ENCODE measurements around the gene RARA.
"Not testable (repeated sequence)": the region's sequence is repeated elsewhere in the genome, so short reads cannot be mapped to it uniquely, and the experiment has no call there.

The RARA gene

DNA sequence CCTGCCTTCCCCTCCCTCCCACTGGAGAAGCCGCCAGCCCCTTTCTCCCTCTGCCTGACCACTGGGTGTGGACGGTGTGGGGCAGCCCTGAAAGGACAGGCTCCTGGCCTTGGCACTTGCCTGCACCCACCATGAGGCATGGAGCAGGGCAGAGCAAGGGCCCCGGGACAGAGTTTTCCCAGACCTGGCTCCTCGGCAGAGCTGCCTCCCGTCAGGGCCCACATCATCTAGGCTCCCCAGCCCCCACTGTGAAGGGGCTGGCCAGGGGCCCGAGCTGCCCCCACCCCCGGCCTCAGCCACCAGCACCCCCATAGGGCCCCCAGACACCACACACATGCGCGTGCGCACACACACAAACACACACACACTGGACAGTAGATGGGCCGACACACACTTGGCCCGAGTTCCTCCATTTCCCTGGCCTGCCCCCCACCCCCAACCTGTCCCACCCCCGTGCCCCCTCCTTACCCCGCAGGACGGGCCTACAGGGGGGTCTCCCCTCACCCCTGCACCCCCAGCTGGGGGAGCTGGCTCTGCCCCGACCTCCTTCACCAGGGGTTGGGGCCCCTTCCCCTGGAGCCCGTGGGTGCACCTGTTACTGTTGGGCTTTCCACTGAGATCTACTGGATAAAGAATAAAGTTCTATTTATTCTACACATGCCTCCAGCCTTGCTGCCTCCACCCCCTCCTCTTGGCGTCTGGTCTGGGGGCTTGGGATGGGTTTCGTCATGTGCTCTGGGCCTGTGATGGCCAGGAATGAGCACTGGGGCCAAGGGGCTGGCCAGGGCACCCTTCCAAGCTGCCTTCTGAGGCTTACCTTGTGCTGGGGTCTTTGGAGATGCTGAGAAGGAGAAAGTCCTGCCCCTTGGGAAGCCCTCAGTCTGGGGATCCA lies 48.3 kb downstream of the RARA start:
- DNase-seq (ENCODE audit: low spot score), result no peak

DNA sequence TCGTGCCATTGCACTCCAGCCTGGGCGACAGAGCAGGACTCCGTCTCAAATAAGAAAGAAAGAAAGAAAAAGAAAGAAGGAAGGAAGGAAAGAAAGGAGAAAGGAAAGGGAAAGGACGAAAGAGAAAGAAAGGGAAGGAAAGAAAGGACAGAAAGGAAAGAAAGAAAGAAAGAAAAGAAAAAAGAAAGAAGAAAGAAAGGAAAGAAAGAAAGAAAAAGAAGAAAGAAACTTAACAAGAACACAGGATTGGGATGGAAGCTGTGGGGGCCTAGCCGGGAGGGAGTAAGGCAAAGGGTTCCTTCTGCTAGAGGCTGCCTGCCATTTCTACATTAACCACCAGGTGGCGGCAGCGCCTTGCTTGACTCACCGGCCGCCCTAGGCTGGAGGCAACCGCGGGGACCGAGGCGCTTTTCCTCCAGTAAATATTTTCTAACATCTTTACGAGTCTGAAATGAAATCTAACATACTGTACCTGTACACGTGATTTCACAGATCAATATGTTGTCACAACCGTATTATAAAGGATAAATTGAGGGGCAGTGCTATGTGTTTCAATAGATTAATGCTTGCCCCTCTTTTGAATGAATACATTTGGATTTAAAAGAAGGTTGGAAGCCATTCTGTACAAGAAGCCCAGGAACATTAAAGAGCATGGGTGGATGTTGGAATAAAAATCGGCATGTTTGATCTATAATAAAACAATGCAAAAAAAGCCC lies 49.5 kb downstream of the RARA start:
- peak; percentile 79 for DNase-seq (ENCODE audit: low spot score)

DNA sequence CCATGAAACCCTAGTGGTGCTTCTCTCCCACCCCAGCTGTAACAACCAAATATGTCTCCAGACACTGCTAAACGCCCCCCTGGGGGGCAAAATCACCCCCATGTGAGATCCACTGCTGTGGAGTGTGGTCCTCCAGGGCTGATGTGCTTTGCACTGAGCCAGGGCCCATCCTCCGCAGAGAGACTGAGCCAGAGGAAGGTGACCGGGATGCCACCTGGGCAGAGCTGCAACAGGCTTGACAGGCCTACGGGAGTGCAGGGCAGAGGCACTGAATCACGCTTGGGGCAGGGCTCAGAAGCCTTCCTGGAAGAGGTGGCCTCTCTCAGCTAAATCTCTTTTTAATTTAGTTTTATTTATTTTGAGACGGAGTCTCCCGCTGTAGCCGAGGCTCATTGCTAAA lies 51.1 kb downstream of the RARA start:
- DNase-seq (ENCODE audit: low spot score), result no peak

DNA sequence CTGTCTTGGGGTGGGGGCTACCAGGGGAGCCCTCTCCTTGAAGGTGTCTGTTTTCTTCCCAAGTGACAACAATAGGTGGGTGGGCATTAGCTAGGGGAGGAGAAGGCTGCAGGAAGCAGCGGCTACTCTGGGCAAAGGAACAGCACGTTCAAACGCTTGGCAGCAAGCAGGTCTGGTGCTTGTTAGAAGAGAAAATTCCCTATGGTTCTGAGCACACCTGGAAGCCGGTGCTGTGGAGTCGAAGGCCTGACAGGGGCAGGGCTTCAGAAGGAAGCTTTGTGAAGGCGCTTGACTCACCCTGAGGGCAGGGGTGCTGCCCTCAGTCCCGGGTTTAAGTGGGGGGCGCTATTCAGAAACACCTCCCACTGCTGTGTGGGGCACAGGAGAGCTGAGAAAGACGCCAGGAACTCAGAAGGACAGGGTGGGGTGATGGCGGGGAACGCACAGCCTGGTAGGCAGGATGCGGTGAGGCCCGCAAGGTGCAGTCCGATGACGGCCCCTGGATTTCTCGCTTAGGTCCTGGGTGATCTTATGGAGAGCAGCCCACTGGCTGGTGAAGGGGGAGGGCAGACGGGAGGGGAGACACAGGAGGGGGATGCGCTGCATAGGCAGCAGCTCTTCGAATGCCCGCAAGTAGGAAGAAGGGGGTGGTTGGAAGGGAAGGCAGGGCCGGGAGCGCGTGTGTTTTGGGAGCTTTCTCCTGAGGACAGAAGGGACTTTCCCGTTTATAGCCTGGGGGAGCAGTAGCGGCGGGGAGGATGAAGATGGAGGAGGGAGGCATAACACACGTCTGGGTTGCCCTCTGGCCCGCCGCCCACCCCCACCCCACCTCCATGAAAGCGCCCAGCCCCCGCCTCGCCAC lies 52.3 kb downstream of the RARA start:
- no peak for DNase-seq (ENCODE audit: low spot score)

DNA sequence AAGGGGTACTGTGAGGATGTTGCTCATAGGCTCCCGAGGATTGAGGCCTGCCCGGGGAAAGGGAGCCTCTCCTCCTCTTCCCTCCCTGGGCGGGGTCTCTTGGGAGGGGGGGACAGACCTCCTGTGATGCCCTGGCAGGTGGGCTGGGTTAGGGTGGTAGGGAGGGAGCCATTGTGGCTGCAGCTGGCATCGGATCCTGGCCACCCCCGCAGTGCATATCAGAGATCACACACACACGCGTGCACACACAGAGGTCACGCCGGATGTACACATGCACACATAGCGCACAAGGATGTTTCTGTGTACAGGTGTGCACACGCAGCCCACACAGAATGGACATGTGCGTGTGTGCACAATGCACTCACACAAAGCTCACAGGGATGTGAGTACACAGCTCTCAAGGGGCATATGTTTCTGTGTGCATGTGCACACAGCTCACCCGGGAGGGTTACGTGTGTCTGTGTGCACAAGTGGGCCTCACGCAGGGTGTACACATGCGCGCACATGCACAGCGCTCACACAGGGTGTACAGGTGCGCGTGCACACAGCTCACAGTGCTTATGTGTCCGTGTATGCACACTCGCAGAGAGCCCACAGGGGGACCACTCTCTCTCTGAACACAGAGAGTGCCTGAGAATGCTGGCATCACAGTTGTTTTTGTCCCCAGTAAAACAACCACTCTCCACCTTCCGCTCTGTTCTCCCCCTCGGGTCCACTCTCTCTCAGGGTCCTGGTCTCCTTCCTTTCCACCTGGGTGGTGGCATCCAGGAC lies 53.1 kb downstream of the RARA start:
- DNase-seq (ENCODE audit: low spot score), result no peak

DNA sequence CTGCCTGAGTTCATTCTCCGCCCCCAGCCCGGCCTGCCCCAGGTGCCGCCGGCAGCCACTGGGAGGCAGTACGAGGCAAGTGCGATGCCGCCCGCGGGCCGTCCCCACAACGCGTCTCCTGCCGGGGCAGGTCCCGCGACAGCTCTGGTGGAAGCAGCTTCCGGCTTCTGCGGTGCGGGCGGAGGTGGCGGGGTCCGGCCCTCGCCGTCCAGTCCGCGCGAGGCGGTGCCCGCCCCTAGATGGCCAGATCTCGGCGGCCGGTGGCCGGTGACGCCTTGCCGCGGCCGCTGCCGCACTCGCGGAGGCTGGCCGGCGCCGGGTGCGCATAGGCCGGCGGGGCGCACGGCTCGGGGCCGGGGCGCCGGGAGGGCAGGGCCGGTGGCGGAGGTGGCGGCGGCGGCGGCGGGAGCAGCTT lies 53.7 kb downstream of the RARA start:
- DNase-seq (ENCODE audit: low spot score), result no peak

DNA sequence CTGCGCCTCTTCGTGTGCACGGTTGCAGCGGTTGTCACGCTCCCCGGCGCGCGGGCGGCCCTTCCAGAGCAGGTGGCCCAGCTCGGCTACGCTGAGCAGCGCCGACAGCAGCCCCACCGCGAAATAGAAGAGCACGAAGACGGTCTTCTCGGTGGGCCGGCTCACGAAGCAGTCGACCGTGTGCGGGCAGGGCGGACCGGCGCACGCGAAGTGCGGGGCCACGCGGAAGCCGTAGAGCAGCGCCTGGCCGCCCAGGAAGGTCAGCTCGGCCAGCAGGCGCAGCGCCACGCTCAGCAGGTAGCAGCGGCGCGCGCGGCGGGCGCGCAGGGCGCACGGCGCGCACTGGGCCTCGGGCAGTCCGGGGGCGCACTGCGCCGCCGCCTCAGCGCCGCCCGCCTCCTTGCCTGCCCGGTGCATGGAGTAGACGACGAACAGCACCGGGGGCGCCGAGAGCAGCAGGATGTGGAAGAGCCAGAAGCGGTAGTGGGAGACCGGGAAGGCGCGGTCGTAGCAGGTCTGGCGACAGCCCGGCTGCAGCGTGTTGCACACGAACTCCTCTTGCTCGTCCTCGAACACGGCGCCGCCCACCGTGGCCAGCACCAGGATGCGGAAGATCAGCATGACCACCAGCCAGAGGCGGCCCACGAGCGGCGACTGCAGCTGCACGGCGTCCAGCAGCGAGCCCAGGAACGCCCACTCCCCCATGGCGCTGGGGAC lies 54.3 kb downstream of the RARA start:
- DNase-seq (ENCODE audit: low spot score), result no peak

DNA sequence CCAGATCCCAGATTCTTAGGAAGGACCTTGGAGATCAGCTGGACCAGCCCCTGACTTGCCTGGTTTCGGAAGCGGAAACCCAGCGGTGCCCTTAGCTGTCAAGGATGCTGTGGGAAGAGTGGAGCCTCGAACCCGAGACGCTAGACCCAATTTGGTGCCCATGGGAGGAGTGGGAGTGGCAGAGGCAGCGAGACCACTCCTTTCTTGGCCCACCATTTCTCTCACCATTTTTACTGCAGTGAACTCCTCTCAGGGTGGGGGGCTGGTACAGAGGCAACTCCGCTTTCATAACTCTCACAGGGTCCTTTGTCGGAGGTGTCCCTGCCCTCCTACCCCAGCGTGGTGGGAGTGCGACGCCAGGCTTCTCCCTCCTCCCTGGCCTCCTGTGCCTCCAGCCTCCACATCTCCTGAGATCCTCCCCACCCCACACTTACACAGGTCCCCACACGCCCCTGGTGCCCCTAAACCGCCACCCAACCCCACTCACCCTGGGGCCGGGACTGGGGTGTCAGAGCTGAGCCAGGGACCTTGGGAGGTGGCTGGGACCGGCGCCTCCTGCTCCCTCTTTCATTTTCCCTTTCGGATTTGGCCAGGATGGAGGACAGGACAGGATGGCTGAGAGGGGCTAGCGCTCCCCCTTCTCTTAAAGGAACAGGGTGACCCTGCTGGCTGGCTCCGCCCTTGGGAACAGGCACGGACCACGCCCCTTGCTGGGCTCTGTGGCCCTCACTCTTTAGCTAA lies 55.3 kb downstream of the RARA start, which contains the start of gene GJD3:
TSS of gene GJD3 (minus strand) at position 617 of the 741 bp plus-strand sequence. CDS start 922 bp downstream, outside the sequence.
- DNase-seq (ENCODE audit: low spot score), result no peak

DNA sequence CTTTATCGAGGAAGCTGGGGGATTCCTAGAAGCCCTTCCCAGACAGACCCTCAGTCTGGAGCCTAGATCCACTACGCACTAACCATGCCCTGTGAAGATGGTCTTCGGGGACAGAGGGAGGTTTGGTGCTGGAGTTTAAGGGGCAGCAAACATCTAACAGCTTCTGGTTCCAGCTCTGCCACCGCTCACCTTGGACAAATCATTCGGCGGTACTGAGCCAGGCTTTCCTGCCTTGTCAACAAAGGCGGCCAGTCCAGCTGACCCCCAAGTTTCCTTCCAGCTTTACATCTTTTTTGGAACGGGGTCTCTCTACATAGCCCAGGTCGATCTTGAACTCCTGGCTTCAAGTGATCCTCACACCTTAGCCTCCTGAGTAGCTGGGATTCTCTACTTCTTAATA lies 55.9 kb downstream of the RARA start:
- no peak for DNase-seq (ENCODE audit: low spot score)

DNA sequence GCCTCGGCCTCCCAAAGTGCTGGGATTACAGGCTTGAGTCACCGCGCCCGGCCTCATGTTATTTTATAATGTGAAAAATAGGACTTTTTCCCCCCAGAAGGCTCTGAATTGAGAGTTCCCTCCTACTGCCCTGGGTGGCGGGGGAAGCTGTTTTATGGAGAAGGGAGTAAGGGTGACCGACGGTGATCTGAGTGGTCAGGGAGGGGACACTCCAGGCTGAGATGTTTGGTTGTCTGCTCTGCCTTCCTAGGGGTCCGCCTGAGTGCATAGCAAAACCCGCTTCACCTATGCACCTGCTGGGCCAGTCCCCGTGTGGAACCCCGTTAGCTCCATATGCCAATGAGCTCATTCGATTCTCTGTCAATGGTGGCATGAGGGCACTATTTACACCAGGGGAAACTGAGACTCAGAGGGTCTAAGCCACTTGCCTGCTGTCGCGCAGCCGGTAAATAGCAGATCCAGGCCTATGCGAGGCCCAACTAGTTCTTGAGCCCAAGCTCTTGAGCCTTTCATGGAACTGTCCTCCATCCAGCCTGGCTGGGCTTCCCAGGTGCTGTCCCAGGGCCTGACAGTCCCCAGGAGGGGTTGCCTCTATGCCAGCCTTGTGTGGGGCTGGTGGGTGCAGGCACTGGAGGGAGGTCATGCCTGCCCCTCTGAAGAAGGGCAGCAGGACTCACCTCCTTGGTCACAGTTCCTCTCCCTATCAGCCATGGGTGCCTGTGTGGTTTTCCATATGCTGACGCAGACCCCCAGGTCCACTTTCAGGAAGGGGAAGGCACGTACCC lies 57.3 kb downstream of the RARA start:
- DNase-seq (ENCODE audit: low spot score), result no peak

DNA sequence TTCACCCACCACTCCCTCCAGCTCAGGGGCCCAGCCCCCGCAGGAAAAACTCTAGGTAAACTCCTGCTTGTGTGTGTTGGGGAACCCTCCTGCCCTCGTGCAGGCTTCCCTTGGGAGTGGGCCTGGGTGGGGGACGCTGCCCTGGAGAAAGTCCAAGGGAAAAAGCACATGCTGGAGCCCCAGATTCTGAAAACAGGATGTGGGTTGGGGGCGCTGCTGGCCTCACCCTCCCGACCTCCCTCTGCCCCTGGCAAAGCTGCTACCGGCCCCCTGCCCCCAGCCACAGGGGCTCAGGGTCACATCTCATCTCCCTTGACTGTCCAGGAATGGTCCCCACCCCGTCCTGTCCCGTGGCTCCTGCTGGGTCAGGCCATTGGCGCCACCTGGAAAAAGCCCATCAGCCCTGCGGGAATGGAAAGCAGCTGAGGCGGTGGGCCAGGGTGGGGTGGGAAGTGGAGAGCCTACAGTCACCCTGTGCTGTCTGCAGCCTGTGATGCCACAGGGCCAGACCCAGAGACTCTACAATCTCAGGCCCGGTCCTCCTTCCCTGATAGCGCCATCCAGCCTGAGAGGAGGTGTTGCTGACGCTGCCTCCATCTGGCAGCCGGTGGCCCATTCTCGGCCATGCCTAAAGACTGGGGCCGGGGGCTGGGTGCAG lies 58.0 kb downstream of the RARA start:
- no peak for DNase-seq (ENCODE audit: low spot score)

DNA sequence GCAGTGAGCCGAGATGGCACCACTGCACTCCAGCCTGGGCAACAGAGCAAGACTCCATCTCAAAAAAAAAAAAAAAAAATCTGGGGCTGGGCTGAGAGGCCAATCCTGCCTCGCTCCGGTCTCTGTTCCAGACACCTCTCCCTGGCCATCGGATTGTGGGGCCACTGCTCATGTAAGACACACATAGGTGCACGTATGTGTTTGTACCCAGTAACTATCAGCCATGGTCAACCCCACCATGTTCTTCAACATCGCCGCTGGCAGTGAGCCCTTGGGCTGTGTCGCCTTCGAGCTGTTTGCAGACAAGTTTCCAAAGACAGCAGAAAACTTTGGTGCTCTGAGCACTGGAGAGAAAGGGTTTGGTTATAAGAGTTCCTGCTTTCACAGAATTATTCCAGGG lies 58.7 kb downstream of the RARA start:
- DNase-seq (ENCODE audit: low spot score), result not testable (repeated sequence)

DNA sequence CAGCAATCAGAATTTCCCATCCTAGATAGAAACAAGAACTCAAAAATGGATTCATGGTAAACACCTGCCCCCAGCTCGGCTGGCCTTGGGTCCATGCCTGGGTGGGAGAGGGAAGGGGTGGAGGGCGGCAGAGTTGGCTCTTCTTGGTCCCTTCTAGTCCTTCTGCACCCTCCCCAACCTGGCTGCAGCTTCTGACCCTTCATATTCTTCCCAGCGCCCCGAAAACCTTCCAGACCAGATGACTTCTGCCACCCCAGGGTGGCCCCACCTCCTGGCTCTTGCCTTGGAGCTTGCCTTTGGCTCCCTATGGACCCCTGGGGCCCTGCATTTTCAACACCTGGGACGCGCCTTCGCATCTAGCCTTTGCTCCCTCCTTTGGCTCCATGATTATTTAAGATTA lies 60.9 kb downstream of the RARA start:
- no peak for DNase-seq (ENCODE audit: low spot score)

DNA sequence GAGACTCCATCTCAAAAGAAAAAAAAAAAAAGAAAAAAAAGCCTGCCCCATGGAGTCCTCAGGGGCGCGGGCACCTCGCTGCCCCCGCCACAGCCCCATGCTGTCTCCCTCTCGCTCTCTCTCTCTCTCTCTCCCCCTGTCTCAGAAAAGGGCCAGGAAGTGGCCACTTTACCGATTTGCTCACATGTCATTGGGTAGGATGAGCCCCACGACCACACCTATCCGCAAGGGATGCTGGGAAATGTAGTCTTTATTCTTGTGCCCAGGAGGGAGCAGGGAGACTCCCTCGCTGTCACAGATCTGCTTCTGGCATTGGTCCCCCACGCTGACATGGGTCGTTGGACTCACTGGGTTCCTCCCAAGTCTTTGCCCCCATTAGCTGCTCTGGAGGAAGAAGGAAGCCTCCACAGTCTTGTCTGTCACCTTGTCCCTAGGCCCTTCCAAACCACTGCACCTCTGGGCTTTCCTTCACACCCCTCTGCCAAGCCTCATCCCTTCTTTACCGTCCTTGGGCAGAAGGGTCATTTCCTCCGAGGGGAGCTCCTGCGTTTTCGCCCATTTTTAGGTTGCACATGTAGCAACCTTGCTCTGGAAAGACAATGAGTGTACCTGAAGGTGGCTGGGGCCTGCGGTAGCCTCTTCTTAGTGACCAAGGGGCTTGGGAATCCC lies 62.4 kb downstream of the RARA start:
- DNase-seq (ENCODE audit: low spot score), result no peak

DNA sequence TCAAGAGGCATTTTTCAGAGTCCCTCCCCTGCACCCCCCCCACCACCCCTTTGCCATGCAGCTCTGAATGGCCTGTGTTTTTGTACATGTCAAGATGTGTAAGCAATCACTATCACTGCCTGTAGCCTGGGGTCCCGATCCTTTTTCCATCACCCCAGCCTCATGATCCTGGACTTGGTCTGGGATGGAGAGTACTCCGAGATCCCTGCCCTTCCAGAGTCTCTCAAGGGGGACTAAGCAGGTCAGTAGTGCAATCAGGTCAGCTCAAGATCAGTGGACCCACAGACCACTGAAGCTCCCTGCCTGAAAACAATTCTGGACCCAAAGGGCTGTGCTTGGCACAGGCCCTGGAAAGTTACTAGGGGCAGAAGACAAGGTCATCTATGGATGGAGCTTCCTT lies 63.1 kb downstream of the RARA start:
- DNase-seq (ENCODE audit: low spot score), result no peak

DNA sequence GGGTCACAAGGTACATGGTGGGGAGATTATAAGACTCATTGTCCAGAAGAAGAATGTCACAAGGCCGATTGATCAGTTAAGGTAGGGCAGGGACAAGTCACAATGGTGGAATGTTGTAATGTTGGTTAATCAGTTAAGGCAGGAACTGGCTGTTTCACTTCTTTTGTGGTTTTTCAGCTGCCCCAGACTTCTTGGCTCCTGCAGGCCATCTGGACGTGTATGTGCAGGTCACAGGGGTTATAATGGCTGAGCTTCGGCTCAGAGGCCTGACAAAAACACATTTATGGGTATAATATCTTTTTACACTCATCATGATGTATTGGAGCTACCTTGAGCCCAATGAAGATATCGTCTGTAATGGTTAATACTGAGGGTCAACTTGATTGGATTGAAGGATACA lies 63.7 kb downstream of the RARA start:
- DNase-seq (ENCODE audit: low spot score), result not testable (repeated sequence)

DNA sequence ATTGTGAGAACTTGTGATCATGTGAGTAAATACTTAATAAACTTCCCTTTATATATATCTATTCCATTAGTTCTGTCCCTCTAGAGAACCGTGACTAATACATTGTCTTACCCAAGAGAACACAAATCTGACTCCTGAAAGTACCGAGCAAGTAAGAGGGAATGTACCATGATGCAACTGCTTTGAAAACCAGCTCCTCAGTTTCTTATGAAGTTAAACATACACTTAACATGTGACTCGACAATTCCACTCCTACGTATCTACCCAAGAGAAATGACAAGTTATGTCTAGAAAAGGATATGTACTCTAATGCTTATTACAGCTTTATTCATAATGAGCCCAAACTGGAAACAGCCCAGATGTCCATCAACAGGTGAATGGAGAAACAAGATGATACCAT lies 64.3 kb downstream of the RARA start:
- DNase-seq (ENCODE audit: low spot score), result no peak

DNA sequence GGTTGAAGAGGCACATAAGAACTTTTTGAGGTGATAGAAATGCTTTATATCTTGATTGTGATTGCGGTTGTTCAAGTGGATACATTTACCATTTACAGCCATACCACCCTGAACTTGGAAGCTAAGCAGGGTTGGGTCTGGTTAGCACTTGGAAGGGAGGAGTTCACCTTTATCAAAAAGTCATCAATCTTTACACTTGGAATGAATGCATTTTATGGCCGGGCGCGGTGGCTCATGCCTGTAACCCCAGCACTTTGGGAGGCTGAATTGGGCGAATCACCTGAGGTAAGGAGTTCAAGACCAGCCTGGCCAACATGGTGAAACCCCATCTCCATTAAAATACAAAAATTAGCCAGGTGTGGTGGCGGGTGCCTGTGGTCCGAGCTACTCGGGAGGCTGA lies 65.0 kb downstream of the RARA start:
- no peak for DNase-seq (ENCODE audit: low spot score)
